GM12865 (cell line): ENCODE results near the gene VSTM4.

Experiments used
- DNase-seq: peaks from one replicate; pipeline ENCODE4 v3.0.0; 2010; ENCODE audit warnings: low read depth
- H3K4me3 ChIP-seq: 2 replicates; pipeline ENCODE4 v1.5.1; 2011; ENCODE audit warnings: mild to moderate bottlenecking, low read depth, low read length, control low read depth
- CTCF ChIP-seq: IDR thresholded peaks from 2 replicates; pipeline ENCODE4 v1.5.1; 2011; ENCODE audit warnings: low read length, control low read depth, low read depth, inconsistent platforms; ENCODE audit not compliant: insufficient read depth; ENCODE audit errors: missing control alignments

The VSTM4 gene

GRCh38 chr10:49107111-49107886 lies 8.0 kb downstream of the VSTM4 start:
- TF ChIP-seq CTCF: no peak
- no peak overlapping the region for H3K4me3 ChIP-seq
- DNase-seq: no peak

GRCh38 chr10:49106451-49106850 lies 8.9 kb downstream of the VSTM4 start:
- TF ChIP-seq CTCF: no peak
- no peak for DNase-seq
- H3K4me3 ChIP-seq: no peak overlapping the region

- no peak for TF ChIP-seq CTCF
- no peak overlapping the region for H3K4me3 ChIP-seq
- DNase-seq: no peak
Observed at GRCh38 chr10:49105076-49105475, 10.2 kb downstream of the VSTM4 start.

GRCh38 chr10:49104323-49104722 lies 11.0 kb downstream of the VSTM4 start:
- no peak for DNase-seq

GRCh38 chr10:49103761-49104160 lies 11.6 kb downstream of the VSTM4 start:
- TF ChIP-seq CTCF: no peak
- DNase-seq: no peak
- no peak overlapping the region for H3K4me3 ChIP-seq

More at GRCh38 chr10:49104323-49104722, 11.0 kb downstream of the VSTM4 start:
- no peak for TF ChIP-seq CTCF
- H3K4me3 ChIP-seq: no peak overlapping the region

GRCh38 chr10:49099046-49099445 lies 16.3 kb downstream of the VSTM4 start:
- no peak overlapping the region for H3K4me3 ChIP-seq
- no peak for TF ChIP-seq CTCF
- DNase-seq: no peak
